Measurements from ENCODE around the gene SOWAHC. TPM values are rescaled to one million over a fixed set of nuclear protein-coding genes. Genes with fewer than 3 reads are reported as not detected.

SOWAHC gene
- total and polyA plus RNA-seq, 2 donors (not counting 3 experiments of a cell fraction or from before 2014, with no cell fraction given): 1.0 to 4.1 TPM

- Histone ChIP-seq H3K79me2 (ENCODE audit: control insufficient read depth, insufficient read depth, low read length) (no peaks in the 10 kb centered on the region), H3K9me3 (replicated peaks; ENCODE audit: control insufficient read depth, insufficient read depth, low read length) (no peaks in the 10 kb centered on the region), H2AFZ (ENCODE audit: low read depth, low read length) (no peak overlapping the region), H3K4me2 (ENCODE audit: insufficient read depth, low read length) (no peak overlapping the region), H3K4me1 (ENCODE audit: control insufficient read depth, extremely low read depth, insufficient read depth, low read length) (no peaks in the 10 kb centered on the region), H3K4me3 (replicated peaks in 1 of 3; ENCODE audit: insufficient read depth in 1 of 3, low read depth in 1 of 3, low read length in 3 of 3) (no peak overlapping the region), H3K27me3 (ENCODE audit: control insufficient read depth in 2 of 2, insufficient read depth in 2 of 2, low read length in 2 of 2) (peaks cover 18 to 40% of the 10 kb centered on the region in 2 experiments), H3K9me1 (replicated peaks; ENCODE audit: control insufficient read depth, extremely low read depth, insufficient read depth, low read length) (no peaks in the 10 kb centered on the region), H3K36me3 (ENCODE audit: control insufficient read depth in 2 of 2, extremely low read depth in 1 of 2, insufficient read depth in 2 of 2, low read length in 2 of 2) (no peaks in the 10 kb centered on the region), H3K27ac (ENCODE audit: insufficient read depth, low read depth, low read length) (no peak overlapping the region), H3K9ac (replicated peaks; ENCODE audit: extremely low read depth, insufficient read depth, low read length) (no peak overlapping the region), H4K20me1 (replicated peaks; ENCODE audit: control insufficient read depth, extremely low read depth, insufficient read depth, low read length) (no peaks in the 10 kb centered on the region)
- ChIA-PET POLR2A (no interaction called here), CTCF (no interaction called here)
- dilution Hi-C loops (cut with MboI; ENCODE audit: extremely low pct_ligation_motif_present, low sequenced_read_pairs) (no loop called here), intact Hi-C loops (cut with micrococcal nuclease) (no loop called here)
- FAIRE-seq (no peak), DNase-seq (ENCODE audit: low read depth, low spot score) (no peak)
- BruUV-seq (replicated peaks): no TSS peak
- TF ChIP-seq POLR2A (IDR thresholded peaks at IDR 0.05; ENCODE audit: low read depth, low read length) (no peak), MAX (IDR thresholded peaks at IDR 0.05; ENCODE audit: insufficient read depth, insufficient read length) (no peak), CTCF (IDR thresholded peaks at IDR 0.05; ENCODE audit: extremely low read depth in 1 of 2, insufficient read depth in 1 of 2, low read depth in 1 of 2, low read length in 2 of 2) (no peak), FOS (IDR thresholded peaks at IDR 0.05; ENCODE audit: borderline replicate concordance, insufficient read depth, low read length) (no peak), EZH2 (IDR thresholded peaks at IDR 0.05; ENCODE audit: borderline replicate concordance, low read depth, low read length, severe bottlenecking) (no peak), GATA2 (IDR thresholded peaks at IDR 0.05; ENCODE audit: insufficient read depth, insufficient read length, low read depth, low read length) (no peak), JUN (IDR thresholded peaks at IDR 0.05; ENCODE audit: borderline replicate concordance, insufficient read depth, insufficient read length, low read depth) (no peak), POLR2AphosphoS5 (IDR thresholded peaks at IDR 0.05; ENCODE audit: insufficient read depth, low read depth, low read length) (no peak), MYC (IDR thresholded peaks at IDR 0.05; ENCODE audit: low read depth, low read length) (no peak)
Measured at GRCh38 chr2:109666466-109666865, 52.3 kb downstream of the SOWAHC start.

Other genes with a start within 250 kb of the SOWAHC start
- gene SEPTIN10, start 398 bp upstream of the SOWAHC start, total RNA-seq: 105 and 121 TPM in 2 replicates
- 17.2 and 26.1 TPM in 2 replicates for gene SEPTIN10, start 398 bp upstream of the SOWAHC start, polyA plus RNA-seq
- 47.6 and 58.0 TPM in 2 replicates for gene RGPD5, start 179.9 kb downstream of the SOWAHC start, total RNA-seq
- 10.4 and 10.5 TPM in 2 replicates for gene RGPD5, start 179.9 kb downstream of the SOWAHC start, polyA plus RNA-seq

All from endothelial cell of umbilical vein (primary cell).